AG04449 (cell line): ENCODE measurements around the gene KCNK15.

Source experiments
- CTCF ChIA-PET: fragments of 350-600 bp; formaldehyde crosslinking; extraction: SDS; loops from one replicate; lab custom pipeline; 2021; ENCODE audit warnings: antibody characterized with exemption; lab: Yijun Ruan, JAX
- POLR2A ChIA-PET: fragments of 400-600, 350-600 bp; formaldehyde crosslinking; extraction: SDS; loops from one replicate; lab custom pipeline; 2020; ENCODE audit warnings: antibody characterized with exemption, inconsistent platforms; lab: Yijun Ruan, JAX
- DNase-seq: peaks from one replicate; pipeline ENCODE4 v3.0.0-alpha.2; 2010; ENCODE audit warnings: low read depth, low spot score
- H3K4me3 ChIP-seq: 2 replicates; pipeline ENCODE4 v1.5.1; 2011; ENCODE audit warnings: low read depth, mild to moderate bottlenecking, control low read depth, low read length
- TF ChIP-seq, protein P1 (sequence below): IDR thresholded peaks from one replicate; pipeline ENCODE4 v1.5.1; 2011; ENCODE audit warnings: mild to moderate bottlenecking, moderate library complexity, low read length, control low read depth, inconsistent platforms; ENCODE audit not compliant: insufficient read depth; ENCODE audit errors: missing control alignments

KCNK15 gene

GRCh38 chr20:44701858-44702256 is 43.8 kb upstream of the KCNK15 start:
- POLR2A ChIA-PET = no interaction called here
- TF ChIP-seq, protein P1, sequence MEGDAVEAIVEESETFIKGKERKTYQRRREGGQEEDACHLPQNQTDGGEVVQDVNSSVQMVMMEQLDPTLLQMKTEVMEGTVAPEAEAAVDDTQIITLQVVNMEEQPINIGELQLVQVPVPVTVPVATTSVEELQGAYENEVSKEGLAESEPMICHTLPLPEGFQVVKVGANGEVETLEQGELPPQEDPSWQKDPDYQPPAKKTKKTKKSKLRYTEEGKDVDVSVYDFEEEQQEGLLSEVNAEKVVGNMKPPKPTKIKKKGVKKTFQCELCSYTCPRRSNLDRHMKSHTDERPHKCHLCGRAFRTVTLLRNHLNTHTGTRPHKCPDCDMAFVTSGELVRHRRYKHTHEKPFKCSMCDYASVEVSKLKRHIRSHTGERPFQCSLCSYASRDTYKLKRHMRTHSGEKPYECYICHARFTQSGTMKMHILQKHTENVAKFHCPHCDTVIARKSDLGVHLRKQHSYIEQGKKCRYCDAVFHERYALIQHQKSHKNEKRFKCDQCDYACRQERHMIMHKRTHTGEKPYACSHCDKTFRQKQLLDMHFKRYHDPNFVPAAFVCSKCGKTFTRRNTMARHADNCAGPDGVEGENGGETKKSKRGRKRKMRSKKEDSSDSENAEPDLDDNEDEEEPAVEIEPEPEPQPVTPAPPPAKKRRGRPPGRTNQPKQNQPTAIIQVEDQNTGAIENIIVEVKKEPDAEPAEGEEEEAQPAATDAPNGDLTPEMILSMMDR = no peak
- CTCF ChIA-PET = interaction anchor here (1.0 to 5.6 kb wide), 5 partner anchors 9 to 45 kb away, joined by 4 to 28 read pairs (median 8); partner anchors contain the start of gene CCN5
- DNase-seq = no peak
- no peak overlapping the region for H3K4me3 ChIP-seq

DNA sequence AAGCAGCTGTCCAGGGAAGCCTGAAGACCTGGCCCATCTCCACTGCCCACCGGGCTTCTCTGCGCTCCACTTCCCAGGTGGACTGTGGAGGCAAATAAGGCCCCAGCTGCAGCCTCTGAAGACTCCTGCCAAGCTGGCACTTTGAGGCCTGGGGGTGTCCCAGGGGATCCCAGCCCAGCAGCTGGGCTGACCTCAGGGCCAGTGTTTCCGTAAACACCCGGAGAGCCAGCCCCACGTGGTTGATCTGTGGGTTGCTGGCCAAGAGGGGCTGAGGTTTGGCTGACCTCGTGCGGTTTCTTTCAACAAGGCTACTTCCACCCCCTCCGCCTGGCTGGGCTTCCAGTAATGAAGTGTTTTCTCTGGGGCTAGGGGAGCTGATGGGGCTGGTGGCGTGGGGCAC is 42.9 kb upstream of the KCNK15 start:
- H3K4me3 ChIP-seq = no peak overlapping the region
- TF ChIP-seq, protein P1 = no peak
- ChIA-PET POLR2A (no interaction called here), CTCF (interaction anchor here (1.5 to 5.6 kb wide), 5 partner anchors 8 to 29 kb away, joined by 6 to 28 read pairs (median 10); no protein-coding TSS in a partner anchor)
- no peak for DNase-seq

DNA sequence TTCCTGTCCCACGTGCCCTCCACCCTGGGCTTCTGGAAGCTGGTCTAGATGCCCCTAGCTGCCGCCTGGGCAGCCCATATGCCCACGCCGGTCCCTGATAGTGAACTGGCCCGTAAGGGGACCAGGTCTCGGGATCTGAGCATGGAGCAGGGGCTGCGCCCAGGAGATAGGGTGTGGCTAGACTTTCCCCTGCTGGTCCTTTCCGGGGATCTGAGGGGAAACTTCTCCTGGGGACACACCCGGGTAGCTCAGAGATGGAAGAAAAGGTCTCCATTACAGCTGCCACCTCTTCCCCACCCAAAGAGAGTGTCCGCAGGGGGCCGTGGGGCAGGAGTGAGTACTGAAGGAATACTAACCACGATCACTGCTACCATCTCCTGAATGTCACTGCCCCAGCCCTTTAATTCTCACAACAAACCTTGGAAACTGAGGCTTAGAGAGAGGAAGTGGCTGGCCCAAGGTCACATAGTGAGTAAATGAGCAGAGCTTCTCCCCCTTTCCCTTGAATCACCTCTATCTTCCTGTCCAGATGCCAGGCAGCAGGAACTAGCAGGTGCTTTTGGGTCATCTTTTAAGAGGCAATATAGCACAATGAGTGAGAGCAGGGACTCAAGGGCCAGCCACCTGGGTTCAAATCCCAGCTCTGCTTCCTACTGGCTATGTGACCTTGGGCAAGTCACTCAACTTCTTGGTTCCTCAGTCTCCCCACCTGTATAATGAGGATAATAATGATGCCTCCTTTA is 42.3 kb upstream of the KCNK15 start:
- POLR2A ChIA-PET = interaction anchor here (0.7 to 1.8 kb wide), 2 partner anchors 11 to 88 kb away, joined by 3 to 6 read pairs; no protein-coding TSS in a partner anchor
- CTCF ChIA-PET = interaction anchor here (1.5 to 5.6 kb wide), 5 partner anchors 8 to 29 kb away, joined by 6 to 28 read pairs (median 10); no protein-coding TSS in a partner anchor
- H3K4me3 ChIP-seq = no peak overlapping the region
- TF ChIP-seq, protein P1 = no peak
- no peak for DNase-seq

GRCh38 chr20:44703956-44704488 is 41.6 kb upstream of the KCNK15 start:
- POLR2A ChIA-PET = interaction anchor here (1.8 to 2.0 kb wide), 2 partner anchors 11 to 27 kb away, joined by 6 read pairs; no protein-coding TSS in a partner anchor
- DNase-seq = no peak
- CTCF ChIA-PET = interaction anchor here (1.0 to 5.6 kb wide), 6 partner anchors 10 to 28 kb away, joined by 3 to 28 read pairs (median 8); partner anchors contain the start of gene CCN5
- TF ChIP-seq, protein P1 = no peak
- no peak overlapping the region for H3K4me3 ChIP-seq

- DNase-seq = no peak
- H3K4me3 ChIP-seq = no peak overlapping the region
- ChIA-PET POLR2A (interaction anchor here (0.7 to 2.0 kb wide), 3 partner anchors 11 to 26 kb away, joined by 3 to 6 read pairs (median 6); partner anchors contain the start of gene CCN5), CTCF (interaction anchor here (1.0 to 5.6 kb wide), 6 partner anchors 10 to 28 kb away, joined by 3 to 28 read pairs (median 10); partner anchors contain the start of gene CCN5)
- TF ChIP-seq, protein P1 = no peak
These were observed 41.1 kb upstream of the KCNK15 start for GRCh38 chr20:44704551-44704971.
